ENCODE data around the gene BCS1L. TPM values are rescaled to one million over a fixed set of nuclear protein-coding genes. Genes with fewer than 3 reads are reported as not detected.

Gene BCS1L
- total and polyA plus RNA-seq, 9 of the 15 experiments (the other 6 are each of a cell fraction or from before 2014, with no cell fraction given): 37.6 to 103 (median 56.7) TPM

DNA sequence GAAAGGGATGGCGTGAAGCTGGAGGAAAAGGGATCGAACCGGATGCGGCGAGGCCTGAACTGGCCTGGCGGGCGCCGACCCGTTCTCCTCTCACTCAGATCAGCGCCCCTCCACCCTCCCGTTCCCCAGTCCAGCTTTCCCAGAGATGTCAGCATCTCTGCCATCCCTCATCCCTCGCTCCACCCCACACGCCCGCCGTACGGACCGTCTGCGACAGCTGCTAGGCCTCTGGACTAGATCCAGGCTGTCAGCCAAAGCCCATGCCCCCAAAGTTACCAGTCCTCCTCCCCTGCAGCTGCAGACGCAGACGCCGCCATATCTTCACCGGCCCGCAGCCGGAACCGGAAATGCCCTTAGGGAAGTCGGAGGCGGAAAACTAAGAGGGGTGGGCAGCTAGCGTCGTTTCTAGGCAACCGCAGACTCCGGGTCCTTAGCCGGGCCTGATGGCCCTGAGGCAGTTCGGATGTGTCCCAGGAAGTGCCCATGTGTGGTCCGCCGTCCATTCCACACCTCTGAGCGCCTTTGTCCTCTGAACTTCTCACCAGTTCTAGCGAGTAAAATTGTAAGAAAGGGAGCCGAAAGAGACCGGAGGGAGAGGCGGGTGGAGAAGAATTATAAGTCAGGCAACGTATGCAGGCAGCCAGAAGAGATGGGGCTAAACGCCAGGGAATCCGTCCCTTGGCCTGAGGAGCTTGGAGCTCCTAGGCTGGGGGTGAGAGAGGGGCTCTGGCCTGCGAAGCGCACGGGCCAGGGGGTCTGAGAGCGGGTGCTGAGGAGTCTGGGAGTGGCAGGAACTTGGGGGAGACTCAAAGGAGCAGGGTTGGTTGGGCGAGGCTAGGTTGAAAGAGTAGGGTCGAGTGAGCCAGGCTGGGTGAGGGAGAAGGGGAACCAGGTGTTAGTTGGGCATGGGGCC lies 12.4 kb downstream of the BCS1L start, which contains the start of the genes RNF25 and STK36 (continued):
- TF ChIP-seq E2F3 (CRISPR knock-in tag; IDR thresholded peaks at IDR 0.05) (no peak), GTF2F1 (IDR thresholded peaks at IDR 0.05; ENCODE audit: low read depth, low read length) (no peak), HNRNPL (IDR thresholded peaks at IDR 0.05; ENCODE audit: low read depth, low read length) (no peak), TAF15 (IDR thresholded peaks at IDR 0.05; ENCODE audit: low read depth, low read length) (no peak), ZNF165 (CRISPR knock-in tag; IDR thresholded peaks at IDR 0.05; ENCODE audit: borderline replicate concordance) (no peak), LCOR (CRISPR knock-in tag; IDR thresholded peaks at IDR 0.05) (no peak), ELF1 (tag; IDR thresholded peaks at IDR 0.05) (peak; percentile 59; the same call in 1 of the 2 replicates), DMBX1 (CRISPR knock-in tag; IDR thresholded peaks at IDR 0.05; ENCODE audit: borderline replicate concordance) (no peak), ZNF197 (CRISPR knock-in tag; IDR thresholded peaks at IDR 0.05; ENCODE audit: low read depth) (no peak), SOX6 (IDR thresholded peaks at IDR 0.05) (no peak), ZNF444 (CRISPR knock-in tag; IDR thresholded peaks at IDR 0.05) (no peak), SLC30A9 (CRISPR knock-in tag; IDR thresholded peaks at IDR 0.05) (no peak), SP2 (IDR thresholded peaks at IDR 0.05; ENCODE audit: extremely low read depth, low read depth, low read length, poor library complexity, severe bottlenecking) (no peak), FOXA3 (CRISPR knock-in tag; conservative IDR thresholded peaks at IDR 0.05 in 1 of 2, IDR thresholded peaks at IDR 0.05 in 1 of 2) (no peak), MED1 (CRISPR knock-in tag; IDR thresholded peaks at IDR 0.05; ENCODE audit: borderline replicate concordance) (no peak), SIN3B (IDR thresholded peaks at IDR 0.05; ENCODE audit: low read depth) (peak; percentile 91), ILF3 (IDR thresholded peaks at IDR 0.05; ENCODE audit: borderline replicate concordance) (no peak), ZNF551 (CRISPR knock-in tag; IDR thresholded peaks at IDR 0.05) (no peak), FOXK2 (conservative IDR thresholded peaks at IDR 0.05 in 1 of 2, IDR thresholded peaks at IDR 0.05 in 1 of 2; ENCODE audit: low read depth in 2 of 2) (no peak), ZNF124 (CRISPR knock-in tag; IDR thresholded peaks at IDR 0.05) (no peak)
- TF ChIP-seq, protein P1, sequence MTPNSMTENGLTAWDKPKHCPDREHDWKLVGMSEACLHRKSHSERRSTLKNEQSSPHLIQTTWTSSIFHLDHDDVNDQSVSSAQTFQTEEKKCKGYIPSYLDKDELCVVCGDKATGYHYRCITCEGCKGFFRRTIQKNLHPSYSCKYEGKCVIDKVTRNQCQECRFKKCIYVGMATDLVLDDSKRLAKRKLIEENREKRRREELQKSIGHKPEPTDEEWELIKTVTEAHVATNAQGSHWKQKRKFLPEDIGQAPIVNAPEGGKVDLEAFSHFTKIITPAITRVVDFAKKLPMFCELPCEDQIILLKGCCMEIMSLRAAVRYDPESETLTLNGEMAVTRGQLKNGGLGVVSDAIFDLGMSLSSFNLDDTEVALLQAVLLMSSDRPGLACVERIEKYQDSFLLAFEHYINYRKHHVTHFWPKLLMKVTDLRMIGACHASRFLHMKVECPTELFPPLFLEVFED (CRISPR knock-in tag; conservative IDR thresholded peaks at IDR 0.05): no peak
- TF ChIP-seq, protein P2, sequence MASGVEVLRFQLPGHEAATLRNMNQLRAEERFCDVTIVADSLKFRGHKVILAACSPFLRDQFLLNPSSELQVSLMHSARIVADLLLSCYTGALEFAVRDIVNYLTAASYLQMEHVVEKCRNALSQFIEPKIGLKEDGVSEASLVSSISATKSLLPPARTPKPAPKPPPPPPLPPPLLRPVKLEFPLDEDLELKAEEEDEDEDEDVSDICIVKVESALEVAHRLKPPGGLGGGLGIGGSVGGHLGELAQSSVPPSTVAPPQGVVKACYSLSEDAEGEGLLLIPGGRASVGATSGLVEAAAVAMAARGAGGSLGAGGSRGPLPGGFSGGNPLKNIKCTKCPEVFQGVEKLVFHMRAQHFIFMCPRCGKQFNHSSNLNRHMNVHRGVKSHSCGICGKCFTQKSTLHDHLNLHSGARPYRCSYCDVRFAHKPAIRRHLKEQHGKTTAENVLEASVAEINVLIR (CRISPR knock-in tag; IDR thresholded peaks at IDR 0.05): no peak
- TF ChIP-seq, protein P3, sequence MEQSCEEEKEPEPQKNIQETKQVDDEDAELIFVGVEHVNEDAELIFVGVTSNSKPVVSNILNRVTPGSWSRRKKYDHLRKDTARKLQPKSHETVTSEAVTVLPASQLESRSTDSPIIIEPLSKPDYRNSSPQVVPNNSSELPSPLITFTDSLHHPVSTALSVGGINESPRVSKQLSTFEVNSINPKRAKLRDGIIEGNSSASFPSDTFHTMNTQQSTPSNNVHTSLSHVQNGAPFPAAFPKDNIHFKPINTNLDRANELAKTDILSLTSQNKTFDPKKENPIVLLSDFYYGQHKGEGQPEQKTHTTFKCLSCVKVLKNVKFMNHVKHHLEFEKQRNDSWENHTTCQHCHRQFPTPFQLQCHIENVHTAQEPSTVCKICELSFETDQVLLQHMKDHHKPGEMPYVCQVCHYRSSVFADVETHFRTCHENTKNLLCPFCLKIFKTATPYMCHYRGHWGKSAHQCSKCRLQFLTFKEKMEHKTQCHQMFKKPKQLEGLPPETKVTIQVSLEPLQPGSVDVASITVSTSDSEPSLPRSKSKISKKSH (CRISPR knock-in tag; IDR thresholded peaks at IDR 0.05): no peak
- TF ChIP-seq, protein P4, sequence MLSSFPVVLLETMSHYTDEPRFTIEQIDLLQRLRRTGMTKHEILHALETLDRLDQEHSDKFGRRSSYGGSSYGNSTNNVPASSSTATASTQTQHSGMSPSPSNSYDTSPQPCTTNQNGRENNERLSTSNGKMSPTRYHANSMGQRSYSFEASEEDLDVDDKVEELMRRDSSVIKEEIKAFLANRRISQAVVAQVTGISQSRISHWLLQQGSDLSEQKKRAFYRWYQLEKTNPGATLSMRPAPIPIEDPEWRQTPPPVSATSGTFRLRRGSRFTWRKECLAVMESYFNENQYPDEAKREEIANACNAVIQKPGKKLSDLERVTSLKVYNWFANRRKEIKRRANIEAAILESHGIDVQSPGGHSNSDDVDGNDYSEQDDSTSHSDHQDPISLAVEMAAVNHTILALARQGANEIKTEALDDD (IDR thresholded peaks at IDR 0.05): no peak

Measured in K562 (cell line).